Ishikawa (cell line): ENCODE results near the gene PPARG.

ENCODE experiments used
- CEBPB ChIP-seq: IDR thresholded peaks from 2 replicates; pipeline ENCODE4 v1.6.1; 2012
- CREB1 ChIP-seq: IDR thresholded peaks from 2 replicates; pipeline ENCODE4 v1.6.1; 2012; ENCODE audit warnings: low read depth
- EGR1 ChIP-seq: IDR thresholded peaks from 2 replicates; pipeline ENCODE4 v1.6.1; 2012
- EP300 ChIP-seq: IDR thresholded peaks from 2 replicates; pipeline ENCODE4 v1.6.1; 2012; ENCODE audit warnings: borderline replicate concordance
- FOXM1 ChIP-seq: IDR thresholded peaks from 2 replicates; pipeline ENCODE4 v1.6.1; 2012; ENCODE audit warnings: low read depth, borderline replicate concordance
- NFIC ChIP-seq: IDR thresholded peaks from 2 replicates; pipeline ENCODE4 v1.6.1; 2012
- RAD21 ChIP-seq: IDR thresholded peaks from 2 replicates; pipeline ENCODE4 v1.6.1; 2012; ENCODE audit warnings: low read depth
- TAF1 ChIP-seq: IDR thresholded peaks from 2 replicates; pipeline ENCODE4 v1.6.1; 2012; ENCODE audit warnings: low read depth, mild to moderate bottlenecking
- TCF12 ChIP-seq: IDR thresholded peaks from 2 replicates; pipeline ENCODE4 v1.6.1; 2012; ENCODE audit warnings: low read depth
- TEAD4 ChIP-seq: IDR thresholded peaks from 2 replicates; pipeline ENCODE4 v1.6.1; 2012
- YY1 ChIP-seq: IDR thresholded peaks from 2 replicates; pipeline ENCODE4 v1.6.1; 2012; ENCODE audit warnings: low read depth
- ZBTB7A ChIP-seq: IDR thresholded peaks from 2 replicates; pipeline ENCODE4 v1.6.1; 2012; ENCODE audit warnings: low read depth
- TF ChIP-seq, protein P1 (sequence below): IDR thresholded peaks from 2 replicates; pipeline ENCODE4 v1.6.1; 2012; ENCODE audit warnings: low read depth, mild to moderate bottlenecking
- TF ChIP-seq, protein P2 (sequence below): IDR thresholded peaks from 2 replicates; pipeline ENCODE4 v1.6.1; 2012
- TF ChIP-seq, protein P3 (sequence below): IDR thresholded peaks from 2 replicates; pipeline ENCODE4 v1.6.1; 2012

Gene PPARG

DNA sequence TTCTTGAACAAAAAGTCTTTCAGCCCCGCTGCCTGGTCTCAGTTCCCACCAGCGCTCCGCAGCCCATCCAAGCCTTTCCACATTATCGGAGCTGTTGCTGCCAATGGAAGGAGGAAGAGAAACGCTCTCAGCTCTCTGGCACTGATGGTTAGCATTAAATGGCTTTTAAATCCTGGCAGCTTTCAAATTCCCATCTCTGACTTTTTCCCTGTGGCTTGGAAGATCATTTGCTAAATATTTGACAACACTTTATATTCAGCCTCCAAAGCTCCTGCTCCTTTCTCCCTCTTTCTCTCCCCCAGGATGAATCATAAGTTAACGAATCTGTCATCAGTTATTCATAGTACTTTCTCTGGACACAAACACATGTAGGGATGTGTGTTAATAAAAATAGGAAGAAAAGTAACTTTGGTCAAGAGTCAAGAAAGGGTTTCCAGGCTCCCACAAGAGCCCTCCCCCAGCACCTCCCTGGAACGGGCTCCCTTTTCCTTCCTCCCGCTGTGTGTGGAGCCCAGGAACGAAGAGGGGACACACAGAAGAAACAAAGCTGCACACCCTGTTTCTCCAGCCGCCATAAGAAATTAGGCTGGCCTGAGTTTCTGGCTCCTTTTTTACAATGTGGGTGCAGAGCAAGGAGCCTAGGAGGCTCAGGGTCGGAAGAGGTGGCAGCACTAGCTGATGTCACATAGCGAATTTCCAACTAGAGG lies 147.8 kb downstream of the PPARG start:
- TF ChIP-seq EP300, result no peak
- no peak for TF ChIP-seq CEBPB
- TF ChIP-seq YY1, result no peak

DNA sequence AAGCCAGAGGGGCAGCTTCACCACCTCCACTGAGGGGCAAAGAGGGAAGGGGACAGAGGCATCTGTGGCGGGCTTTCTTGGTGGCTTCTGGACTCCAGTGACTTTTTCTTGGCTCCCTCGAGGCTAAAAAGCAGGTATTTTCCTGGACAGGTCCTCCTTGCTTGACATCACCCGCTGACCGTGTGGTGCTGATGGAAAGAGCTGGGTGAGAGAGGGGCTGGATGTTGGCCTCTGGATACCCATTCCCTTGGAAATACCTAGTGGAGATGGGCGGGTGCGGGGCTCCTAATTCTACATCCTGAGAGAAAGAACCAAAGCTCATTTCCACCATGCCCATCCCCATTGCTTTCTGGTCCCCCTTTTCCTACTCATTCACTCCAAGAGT lies 148.3 kb downstream of the PPARG start:
- TF ChIP-seq NFIC (no peak), FOXM1 (no peak), EGR1 (no peak), RAD21 (no peak), EP300 (no peak), TAF1 (no peak), CEBPB (no peak), TCF12 (no peak), CREB1 (no peak), TEAD4 (no peak), YY1 (no peak), ZBTB7A (no peak)
- TF ChIP-seq, protein P1, sequence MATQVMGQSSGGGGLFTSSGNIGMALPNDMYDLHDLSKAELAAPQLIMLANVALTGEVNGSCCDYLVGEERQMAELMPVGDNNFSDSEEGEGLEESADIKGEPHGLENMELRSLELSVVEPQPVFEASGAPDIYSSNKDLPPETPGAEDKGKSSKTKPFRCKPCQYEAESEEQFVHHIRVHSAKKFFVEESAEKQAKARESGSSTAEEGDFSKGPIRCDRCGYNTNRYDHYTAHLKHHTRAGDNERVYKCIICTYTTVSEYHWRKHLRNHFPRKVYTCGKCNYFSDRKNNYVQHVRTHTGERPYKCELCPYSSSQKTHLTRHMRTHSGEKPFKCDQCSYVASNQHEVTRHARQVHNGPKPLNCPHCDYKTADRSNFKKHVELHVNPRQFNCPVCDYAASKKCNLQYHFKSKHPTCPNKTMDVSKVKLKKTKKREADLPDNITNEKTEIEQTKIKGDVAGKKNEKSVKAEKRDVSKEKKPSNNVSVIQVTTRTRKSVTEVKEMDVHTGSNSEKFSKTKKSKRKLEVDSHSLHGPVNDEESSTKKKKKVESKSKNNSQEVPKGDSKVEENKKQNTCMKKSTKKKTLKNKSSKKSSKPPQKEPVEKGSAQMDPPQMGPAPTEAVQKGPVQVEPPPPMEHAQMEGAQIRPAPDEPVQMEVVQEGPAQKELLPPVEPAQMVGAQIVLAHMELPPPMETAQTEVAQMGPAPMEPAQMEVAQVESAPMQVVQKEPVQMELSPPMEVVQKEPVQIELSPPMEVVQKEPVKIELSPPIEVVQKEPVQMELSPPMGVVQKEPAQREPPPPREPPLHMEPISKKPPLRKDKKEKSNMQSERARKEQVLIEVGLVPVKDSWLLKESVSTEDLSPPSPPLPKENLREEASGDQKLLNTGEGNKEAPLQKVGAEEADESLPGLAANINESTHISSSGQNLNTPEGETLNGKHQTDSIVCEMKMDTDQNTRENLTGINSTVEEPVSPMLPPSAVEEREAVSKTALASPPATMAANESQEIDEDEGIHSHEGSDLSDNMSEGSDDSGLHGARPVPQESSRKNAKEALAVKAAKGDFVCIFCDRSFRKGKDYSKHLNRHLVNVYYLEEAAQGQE, result no peak
- TF ChIP-seq, protein P2, sequence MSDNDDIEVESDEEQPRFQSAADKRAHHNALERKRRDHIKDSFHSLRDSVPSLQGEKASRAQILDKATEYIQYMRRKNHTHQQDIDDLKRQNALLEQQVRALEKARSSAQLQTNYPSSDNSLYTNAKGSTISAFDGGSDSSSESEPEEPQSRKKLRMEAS, result no peak
- TF ChIP-seq, protein P3, sequence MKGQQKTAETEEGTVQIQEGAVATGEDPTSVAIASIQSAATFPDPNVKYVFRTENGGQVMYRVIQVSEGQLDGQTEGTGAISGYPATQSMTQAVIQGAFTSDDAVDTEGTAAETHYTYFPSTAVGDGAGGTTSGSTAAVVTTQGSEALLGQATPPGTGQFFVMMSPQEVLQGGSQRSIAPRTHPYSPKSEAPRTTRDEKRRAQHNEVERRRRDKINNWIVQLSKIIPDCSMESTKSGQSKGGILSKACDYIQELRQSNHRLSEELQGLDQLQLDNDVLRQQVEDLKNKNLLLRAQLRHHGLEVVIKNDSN, result no peak

DNA sequence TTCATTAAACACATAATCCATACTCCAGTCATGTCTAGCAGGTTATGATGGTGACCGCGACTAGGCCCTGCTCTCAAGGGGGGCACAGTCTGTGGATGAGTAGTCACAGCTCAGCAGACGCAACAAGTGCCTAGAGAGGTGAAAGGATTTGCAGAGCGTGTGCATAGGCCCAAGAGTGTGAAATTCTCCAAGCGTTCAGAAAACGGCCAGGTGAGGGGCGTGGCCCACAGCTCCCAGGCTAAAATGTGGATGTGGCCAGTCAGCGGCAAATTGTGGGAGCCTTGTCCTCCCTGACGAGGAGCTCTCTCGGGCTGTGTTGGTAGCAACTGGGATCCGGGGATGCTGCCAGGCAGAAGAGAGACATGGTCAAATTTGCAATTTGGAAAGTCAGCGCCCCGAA lies 149.0 kb downstream of the PPARG start:
- no peak for TF ChIP-seq YY1
- TF ChIP-seq, protein P1, result no peak
- TF ChIP-seq RAD21, result no peak
- TF ChIP-seq NFIC, result no peak
- no peak for TF ChIP-seq EGR1

DNA sequence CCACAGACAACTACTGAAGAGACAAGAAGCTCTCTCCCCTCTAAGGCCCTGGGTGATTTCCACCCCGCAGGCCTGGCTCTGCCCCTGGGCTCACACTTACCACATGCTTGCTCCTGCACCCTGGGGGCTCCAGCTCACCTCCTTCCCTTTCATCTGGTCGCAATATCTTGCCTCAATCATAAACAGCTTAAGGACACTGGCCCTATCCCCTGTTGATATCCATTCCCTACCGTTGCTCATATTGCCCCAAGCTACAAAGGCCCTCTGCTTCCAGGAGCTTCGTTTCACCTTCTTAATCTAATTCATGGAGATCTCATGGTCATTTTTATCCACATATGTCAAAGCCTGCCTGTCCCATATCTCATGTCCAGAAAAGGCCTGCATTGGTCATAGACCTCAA lies 149.4 kb downstream of the PPARG start:
- TF ChIP-seq, protein P2, result no peak
- TF ChIP-seq YY1 (no peak), TEAD4 (no peak), EGR1 (no peak), CEBPB (no peak), RAD21 (no peak), CREB1 (no peak), TCF12 (no peak), TAF1 (no peak), ZBTB7A (no peak), NFIC (no peak)
- TF ChIP-seq, protein P3, result no peak

DNA sequence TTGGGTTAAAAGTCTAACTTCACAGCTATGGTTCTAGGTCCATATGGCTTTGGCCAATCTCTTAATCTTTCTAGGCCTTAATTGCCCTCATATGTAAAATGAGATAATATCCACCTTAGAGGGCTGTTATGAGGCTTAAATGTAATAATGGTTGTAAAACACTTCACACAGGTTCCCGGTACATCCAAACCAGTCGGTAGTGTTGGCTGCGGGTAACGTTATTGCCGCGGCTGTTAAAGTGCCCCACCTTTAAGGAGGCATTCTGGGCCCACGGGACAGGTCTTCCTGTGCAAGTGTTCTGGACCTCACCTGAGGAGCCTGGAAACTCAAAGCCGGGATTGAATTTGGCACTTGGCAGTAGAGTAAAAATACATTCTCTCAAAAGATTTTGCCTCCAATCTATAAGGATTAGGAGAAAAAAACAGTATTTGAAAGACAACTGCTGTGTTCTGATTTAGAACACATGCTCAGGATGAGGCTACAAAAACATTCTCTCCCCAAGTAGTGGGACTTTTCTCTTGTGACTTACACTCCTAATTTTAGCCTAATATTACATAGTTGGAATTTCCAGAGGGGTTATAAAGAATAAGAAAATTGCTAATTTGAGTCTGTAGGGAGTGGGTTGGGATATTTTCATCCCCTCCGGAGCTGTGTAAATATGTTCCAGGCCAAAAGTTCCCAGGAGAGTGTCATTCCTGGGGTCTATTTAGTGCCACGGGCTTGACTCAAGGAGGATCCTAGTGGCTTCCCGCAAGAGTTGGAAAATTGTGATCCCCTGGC lies 150.5 kb downstream of the PPARG start:
- TF ChIP-seq, protein P1, result no peak
- TF ChIP-seq RAD21 (no peak), EGR1 (no peak), ZBTB7A (no peak), FOXM1 (no peak), CREB1 (no peak), EP300 (no peak), YY1 (no peak), TEAD4 (no peak), TAF1 (no peak), TCF12 (no peak)
- TF ChIP-seq, protein P2, result no peak
